Urothelium cell line (cell line): Measurements from ENCODE around the gene FOXP1.

Source experiments
- DNase-seq: peaks from one replicate; pipeline ENCODE4 v3.0.0; 2011; ENCODE audit warnings: low spot score, mixed read lengths
- FAIRE-seq: peaks from 2 replicates; lab custom pipeline; 2011; peaks lifted over from hg19 to GRCh38; lab: Jason Lieb, UNC

The FOXP1 gene

DNA sequence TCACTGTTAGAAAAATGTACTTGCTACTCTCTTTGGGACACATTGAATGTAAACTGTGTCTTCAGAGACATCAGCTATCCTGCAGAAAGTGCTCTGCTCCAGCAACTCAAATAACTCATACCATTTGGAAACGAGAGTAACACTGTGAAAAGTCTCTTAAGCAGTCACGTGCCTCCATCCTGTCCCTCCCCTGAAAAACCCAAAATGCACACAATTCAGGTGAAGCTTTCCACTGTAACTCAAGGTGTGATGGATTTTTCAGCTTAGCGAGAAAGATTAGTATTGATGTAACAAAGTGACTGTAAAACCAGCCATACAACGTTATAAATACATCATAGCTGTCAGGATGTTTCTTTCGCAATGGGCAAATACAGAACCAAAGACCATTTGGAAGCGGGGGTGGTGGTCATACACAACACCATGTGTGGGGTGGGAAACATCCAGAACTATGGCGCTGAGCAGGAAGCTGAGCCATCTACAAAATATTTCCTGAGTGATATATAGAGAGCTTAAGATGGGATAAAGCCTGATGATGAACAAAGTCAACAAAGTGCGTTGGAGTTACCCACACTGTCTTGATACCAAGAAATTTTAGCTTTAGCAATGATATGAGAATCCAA, 332.3 kb downstream of the FOXP1 start:
- FAIRE-seq (no peak), DNase-seq (no peak)

DNA sequence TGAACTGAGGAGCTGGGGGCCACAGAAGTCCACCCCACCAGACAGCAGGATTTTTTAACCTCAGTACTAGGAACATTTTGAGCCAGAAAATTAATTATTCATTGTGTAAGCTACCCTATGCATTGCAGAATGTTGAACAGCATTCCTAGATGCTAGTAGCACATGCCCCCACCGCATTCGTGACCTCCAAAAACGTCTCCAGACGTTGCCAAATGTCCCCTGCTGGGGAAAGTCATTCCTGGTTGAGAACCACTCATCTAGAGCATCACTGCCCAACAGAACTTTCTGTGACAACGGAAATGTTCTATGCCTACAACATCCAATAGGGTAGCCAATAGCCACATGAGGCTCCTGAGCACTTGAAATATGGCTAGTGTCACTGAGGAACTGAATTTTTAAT, 333.5 kb downstream of the FOXP1 start:
- DNase-seq (no peak), FAIRE-seq (no peak)

DNA sequence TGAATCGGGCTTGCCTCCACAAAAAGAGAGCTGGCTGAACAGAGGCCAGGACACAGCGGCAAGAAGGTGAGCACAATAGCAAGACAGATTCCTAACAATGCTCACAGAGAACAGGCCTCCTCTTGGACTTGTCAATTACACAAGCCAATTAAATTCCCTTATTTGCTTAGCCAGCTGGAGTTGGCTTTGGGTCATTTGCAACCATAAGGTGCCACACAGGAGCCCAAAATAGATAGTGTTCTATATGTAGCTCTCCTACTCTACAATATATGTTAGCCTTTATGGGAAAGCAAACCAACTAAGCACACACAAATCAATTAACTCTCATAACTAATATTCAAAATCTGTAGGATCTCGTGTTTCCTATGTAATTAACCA, 335.6 kb downstream of the FOXP1 start:
- DNase-seq = no peak
- FAIRE-seq = no peak

DNA sequence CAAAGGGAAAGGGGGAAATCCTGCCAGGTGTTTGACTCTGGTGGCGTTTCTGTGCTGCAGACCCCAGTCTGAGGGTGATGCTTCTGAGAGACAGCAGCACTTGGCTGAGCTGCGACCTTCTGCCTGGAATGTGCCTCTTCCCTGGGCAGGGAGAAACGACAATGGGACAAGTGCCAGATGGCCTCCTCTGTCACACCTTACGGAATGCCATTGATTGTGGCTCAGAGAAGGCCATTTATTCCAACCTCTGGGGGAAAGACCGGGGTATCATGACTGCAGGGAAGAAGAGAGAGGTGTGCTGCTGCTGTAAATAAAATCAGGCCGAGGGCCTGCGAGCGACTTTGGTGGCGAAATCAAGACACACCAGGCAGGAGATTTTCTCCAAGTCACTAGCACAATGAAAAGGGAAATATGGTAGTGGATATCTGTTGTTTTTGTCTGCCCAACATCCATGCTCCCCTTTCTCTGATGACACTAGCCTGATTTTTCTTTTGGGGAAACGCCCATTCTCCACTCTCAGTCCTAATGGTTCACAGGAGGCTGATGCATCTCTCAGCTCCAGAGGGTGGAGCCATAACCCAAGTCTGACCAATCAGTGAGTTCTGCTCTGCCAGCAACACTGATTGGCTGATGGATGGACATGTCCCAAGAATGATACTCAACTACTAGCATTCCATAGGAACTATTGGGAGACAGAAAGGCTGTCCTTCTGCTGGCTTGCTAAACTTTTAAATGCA, 336.1 kb downstream of the FOXP1 start:
- FAIRE-seq = no peak

DNA sequence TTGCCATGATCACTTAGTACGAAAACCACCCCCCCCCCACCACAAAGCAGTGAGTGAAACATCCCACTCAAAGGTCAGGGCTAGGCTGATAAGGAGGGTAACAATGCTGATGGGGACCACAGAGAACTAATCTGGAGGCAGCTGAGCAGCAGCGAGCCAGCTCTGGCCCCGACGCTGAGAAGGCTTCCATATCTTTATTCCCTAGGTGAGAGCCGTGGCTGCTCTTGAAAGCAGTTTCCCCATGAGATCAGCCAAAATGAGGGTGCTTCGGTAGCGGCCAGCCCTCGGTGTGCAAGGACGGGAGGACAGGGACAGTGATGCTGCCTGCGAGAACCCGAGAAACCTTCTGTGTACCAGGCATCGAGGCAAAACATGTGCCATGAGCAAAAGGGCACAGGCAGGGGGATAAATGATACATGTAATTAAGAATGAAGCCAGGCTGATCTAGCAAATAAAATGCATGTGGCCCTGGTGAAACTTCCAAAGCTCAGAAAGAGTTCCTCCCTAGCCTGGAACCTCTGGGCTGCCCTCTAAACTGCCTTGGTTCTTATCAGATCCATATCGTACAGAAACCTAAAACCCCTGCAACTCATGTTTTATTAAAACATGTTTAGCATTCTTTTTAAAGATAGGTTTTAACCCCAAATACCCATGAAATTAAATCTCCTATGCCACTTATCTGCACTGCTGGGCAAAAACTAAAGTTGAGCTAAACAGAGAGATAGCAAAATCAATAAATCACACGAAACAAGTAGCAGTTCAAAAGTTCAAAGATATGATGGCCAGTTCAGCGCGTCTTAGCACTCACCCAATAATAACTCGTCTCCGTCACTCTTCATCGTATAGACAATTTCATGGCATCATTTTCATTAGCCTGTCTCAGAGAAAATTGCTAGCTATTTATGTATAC, 337.3 kb downstream of the FOXP1 start:
- FAIRE-seq = no peak
- DNase-seq = no peak

More for the DNA sequence above, 336.1 kb downstream of the FOXP1 start:
- peak; percentile 17 for DNase-seq

DNA sequence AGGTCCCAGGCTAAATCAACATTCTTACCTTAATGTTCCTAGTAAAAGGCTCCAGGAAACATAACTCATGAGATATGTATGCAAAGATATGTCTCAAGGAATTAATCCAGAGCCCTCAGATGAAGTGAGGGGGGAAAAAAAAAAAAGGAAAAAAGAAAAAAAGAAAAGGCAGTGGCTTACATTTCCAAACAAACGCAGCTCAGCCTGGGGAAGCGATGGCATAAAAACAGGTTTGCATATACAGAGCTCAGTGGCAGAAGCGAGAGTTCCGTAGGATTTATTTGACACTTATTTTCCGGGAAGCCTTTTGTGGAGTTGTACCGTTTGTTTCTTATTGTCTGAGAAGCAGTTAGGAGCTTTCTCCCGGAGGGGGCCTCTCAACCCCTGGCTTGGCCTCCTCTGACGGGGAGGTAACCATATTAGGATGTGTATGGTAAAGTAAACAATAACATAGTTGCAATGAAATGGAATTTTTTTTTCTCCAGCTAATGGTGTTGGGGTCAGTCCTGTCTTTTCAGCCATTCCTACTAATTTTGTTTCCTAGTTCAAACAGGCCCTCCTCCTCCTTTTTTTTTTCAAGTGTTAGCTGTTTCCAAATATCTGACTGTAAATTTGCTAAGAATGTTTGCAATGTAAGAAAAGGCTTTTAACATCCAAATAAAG, 338.6 kb downstream of the FOXP1 start:
- no peak for DNase-seq
- no peak for FAIRE-seq

DNA sequence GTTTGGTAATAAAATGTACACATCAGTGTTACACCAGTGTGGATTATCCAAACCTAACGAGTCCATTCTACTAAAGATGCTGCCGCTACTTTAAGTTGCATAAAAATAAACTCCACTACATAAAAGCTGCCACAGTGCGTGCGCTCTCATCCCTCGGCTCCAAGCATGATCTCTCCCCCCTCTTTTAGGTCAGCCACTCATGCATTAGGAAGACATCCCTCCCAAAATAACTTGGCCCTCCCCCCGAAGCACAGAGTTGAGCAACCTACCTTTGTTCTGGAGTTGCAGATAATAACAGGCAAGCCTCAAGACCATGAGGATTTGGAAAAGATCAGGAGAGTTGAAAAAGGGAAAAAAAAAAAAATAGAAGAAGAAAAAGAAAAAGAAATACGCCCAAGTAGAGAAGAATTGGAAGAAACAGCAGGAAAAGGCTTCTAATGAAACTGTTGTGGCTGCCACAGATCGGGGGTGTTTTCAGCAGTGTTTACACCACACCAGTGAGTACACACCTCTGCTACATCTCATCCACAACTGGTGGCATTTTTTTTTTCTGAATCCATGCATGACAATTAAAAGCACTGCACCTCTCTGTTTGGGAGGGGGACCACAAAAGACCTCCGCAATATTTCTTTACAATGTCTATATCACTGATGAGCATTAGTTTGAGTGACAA, 339.2 kb downstream of the FOXP1 start:
- DNase-seq (no peak), FAIRE-seq (no peak)

DNA sequence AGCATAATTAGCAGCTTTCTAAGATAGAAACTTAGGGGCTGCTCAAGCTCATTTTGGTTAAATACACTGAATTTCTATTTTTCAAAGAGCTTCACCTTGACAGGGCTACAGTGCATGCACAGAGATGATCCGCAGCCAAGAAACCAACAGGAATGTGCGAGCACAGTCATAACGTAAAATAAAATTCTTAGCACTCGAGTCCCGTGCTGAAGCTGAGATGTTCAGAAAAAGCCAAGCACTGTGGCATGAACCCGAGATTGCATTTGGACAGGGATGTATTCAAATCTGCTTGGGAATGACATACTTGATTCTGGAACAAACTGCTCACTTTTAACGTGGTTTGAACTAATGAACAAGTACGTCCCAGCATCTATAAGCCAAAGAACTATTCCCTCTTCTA, 340.3 kb downstream of the FOXP1 start:
- no peak for FAIRE-seq

DNA sequence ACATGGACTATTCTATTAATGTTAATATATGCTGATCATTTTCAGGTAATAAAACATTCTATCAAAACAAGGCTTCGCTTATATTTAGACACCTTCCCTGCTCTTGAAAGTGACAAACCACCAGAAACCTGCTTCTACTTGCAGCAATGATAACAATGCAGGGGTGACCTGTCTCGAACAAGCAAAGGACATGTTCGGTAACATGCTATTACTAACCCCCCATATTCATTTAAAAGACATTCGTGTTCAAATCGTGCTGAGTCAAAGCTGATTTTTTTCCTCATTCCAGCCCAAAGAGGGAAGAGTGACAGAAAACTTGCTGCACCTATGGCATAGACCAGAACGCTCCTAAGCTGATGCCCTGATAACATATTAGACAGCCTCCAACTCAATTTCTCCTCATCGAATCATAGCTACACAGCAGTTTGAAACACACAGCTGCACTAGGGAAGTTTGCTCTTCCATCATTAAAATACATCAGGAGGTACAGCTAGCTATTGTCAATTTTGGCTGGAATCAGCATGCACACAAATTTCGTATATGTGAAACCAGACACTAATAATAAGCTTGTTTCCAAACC, 341.5 kb downstream of the FOXP1 start:
- DNase-seq = no peak
- FAIRE-seq = no peak

More for the DNA sequence above, 340.3 kb downstream of the FOXP1 start:
- DNase-seq = no peak

DNA sequence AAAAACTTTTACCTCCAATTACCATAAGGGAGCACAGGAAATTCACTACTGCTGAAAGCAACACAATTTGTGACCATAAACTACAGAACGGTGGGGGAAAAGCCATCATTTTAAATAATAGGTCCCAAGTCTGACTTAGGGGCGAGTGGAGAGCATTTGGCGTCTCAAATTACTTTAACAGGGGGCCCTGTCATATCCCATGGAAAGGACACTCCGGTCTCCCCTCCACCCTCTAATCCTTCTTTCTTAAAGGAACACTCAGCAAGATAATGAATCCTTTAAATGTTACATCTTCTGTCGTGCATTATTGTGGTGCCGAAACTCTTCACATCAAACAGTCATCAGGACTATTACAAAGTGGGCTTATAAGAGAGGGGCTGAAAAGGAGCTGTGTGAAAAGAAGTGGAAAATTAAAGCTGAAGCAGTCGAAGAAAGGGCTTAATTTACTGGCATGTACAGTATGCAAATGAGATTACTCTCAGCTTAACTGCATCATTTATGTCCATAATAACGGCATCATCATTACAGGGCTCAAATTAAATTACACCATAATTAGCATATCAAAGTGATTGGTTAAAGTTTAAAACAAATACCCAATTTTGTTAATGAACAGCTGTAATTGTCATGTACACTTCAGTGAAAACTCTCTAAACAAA, 342.2 kb downstream of the FOXP1 start:
- DNase-seq (no peak), FAIRE-seq (no peak)

DNA sequence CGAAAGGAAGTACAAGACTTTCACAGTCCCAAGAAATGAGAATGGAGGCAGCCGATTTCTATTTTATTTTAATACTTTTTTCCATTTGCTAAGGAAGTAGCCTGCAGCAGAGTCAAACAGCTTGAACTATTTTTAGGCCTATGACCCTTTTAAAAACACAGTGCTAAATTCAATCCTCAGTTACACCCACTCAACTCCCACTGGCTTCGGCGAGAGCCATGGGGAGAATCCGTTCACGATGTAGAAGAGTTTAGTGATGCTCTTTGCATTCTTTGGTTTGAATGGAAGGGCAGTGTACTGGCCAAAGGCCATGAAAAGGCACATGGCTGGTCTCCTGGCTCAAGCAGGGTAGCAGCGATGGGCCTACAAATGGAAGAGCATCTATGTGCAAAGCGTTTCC, 343.5 kb downstream of the FOXP1 start:
- FAIRE-seq = no peak
- DNase-seq = no peak

DNA sequence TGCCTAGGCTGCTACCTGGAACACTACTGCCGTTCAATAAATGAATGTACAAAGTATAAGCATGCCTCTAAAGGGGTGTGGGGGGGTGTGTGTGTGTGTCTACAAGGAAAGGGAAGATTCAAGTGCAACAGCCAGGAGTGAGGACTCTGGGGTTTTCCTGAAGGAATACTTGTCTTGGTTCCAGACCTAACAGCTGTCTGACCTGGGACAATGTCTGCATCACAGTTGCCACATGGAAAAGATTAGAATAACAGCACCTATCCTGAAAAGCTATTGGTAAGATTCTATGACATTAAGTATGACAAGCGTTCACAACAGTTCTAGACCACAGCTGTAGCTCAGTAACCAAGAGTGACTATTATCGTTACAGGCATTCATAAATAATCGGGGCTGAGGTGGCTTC, 345.2 kb downstream of the FOXP1 start:
- DNase-seq = no peak
- FAIRE-seq = no peak

DNA sequence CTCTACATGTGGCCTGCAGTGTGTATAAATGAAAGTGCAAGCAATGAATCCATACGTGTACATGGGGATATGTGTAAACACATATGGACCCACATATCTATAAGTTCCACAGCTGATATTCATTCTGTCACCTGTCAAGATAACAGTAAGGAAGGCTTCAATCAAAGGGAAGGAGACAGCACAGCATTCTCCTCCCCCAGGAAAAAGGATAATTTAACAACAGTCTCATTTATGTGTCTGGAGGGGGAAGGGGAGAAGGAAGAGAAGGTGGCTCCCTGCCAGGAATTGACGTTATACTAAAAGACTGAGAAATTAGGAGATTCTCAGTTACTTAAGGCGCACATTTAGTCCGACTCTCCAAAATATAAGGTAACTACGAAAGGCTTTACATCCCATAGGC, 345.9 kb downstream of the FOXP1 start:
- no peak for FAIRE-seq
- no peak for DNase-seq

DNA sequence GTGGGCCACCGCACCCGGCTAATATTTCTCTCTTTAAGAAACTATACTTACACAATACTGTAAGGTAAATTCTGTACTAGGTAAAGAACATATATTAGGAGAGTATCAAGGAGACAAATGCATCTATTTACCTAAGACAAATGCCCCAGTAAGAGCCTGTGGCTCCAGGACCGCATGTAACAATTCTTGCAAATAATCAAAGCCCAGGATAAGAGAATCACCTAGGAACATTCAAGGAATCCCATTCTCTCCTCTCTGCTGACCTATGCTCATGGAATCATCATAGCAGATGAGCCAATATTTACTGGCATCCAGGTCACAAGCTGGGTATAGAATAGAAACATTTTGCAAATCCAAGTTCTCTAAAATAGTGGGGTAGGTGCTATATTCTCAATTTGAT, 347.7 kb downstream of the FOXP1 start:
- DNase-seq (no peak), FAIRE-seq (no peak)

DNA sequence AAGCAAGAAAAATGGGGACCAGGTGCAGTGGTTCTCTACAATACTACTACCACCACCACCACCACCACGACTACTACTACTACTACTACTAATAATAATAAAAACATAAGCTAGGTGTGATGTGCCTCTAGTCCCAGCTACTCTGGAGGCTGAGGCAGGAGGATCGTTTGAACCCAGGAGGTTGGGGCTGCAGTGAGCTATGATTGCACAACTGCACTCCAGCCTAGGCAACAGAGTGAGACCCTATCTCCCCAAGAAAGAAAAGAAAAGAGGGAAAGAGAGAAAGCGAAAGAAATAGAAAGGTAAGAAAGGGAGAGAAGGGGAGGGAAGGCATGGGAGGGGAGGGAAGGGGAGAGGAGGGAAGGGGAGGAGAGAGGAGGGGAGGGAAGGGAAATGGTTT, 350.6 kb downstream of the FOXP1 start:
- FAIRE-seq (no peak), DNase-seq (no peak)

DNA sequence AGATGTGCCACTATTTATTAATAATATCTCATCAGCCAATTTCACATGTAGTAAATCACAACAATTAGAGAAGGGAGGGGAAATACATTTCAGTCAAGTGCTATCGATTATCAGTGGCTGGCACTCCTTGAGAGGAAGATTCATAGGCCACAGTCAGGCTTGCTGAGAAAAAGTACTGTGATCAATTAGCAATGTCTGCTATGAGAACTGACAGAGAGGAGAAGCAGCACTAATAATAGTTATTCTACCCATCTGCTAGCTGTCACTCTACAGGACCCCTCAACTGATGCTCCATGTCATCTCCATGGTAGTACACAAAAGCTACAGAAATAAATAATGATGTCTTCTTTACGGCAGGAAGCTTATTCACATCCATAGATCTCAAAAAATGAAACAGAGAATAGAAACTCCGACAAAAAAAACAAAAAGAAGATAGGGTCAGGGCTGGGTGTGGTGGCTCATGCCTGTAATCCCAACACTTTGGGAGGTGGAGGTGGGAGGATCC, 351.3 kb downstream of the FOXP1 start:
- FAIRE-seq (no peak), DNase-seq (no peak)

DNA sequence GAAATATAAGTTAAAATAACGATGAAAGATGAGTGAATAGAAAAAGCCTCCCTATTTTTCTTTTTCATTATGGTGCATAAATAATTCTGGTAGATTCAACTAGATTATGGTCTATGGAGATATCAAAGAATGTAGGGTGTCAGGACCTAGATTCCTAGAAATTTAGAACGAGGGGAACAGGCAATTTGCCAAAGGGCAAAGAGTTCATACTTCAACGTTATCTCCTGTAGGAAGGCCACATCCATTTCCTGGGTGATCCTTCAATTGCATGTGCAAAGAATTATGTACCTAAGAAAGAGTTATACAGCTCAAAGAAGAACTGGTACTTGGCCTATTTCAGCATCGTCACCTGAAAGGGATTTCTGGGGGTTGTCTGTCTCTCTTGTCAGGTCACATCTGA, 351.8 kb downstream of the FOXP1 start:
- no peak for FAIRE-seq
- no peak for DNase-seq

DNA sequence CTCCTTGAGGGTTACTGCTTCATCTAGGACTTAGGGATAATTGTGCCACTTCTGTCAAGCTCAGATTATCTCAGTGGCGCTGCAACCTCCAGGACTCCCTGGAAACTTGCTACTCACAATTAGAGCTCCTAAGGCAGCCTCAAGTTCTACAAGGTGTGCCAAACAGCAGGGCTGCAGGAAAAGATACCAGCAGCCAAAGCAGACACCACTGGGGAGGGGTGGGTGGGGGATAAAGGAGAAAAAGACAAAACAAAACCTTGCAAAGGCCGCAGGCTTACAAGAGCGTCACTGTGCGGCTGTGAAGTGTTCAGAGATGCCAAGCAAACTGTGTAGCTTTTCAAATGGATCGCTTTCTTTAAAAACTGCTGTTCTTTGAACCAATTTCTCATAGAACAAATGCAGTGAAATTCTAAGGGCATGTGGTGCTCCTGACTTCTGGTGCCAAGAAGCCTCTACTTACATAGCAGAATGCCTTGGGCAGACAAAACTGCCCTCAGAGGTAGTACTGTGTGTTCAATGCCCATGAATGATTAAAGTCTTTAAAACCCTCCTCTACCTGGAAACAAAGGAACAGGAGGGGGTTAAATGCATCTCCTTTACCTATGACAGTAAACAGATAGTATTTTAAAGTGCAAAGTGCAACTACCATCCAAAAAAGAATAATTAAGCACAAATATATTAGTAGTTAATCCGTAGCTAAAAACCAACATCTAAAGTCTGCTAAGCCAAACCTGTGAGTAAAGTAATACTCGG, 353.4 kb downstream of the FOXP1 start:
- FAIRE-seq = no peak
- no peak for DNase-seq
